NOMO-1 treated with DMSO at 0.1 percent for 48 hours (cell line): Measurements from ENCODE around the gene RAB23.

Experiments
- DNase-seq: peaks from one replicate; lab custom pipeline; 2025; ENCODE audit not compliant: unreplicated experiment; lab: John Stamatoyannopoulos, UW

Gene RAB23

GRCh38 chr6:57183336-57183735, 38.8 kb downstream of the RAB23 start:
- no peak for DNase-seq

DNA sequence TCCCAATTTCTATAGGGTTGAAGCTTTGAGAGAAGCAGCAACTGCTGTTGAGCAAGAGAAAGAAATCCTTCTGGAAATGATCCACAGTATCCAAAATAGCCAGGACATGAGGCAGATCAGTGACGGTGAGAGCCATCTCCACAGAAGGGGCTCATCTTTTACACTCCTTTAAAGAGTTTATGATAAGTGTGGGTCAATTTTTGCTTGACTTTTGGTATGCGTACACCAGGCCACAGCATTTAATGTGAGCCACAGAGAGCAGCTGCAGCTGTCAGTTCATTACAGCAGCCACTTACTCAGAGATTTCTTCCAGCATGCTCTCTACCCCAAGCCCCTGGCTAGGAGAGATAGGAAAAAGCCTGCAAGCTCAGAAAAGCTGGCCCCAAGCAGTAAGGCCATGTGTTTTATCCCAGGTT, 40.1 kb downstream of the RAB23 start:
- no peak for DNase-seq

DNA sequence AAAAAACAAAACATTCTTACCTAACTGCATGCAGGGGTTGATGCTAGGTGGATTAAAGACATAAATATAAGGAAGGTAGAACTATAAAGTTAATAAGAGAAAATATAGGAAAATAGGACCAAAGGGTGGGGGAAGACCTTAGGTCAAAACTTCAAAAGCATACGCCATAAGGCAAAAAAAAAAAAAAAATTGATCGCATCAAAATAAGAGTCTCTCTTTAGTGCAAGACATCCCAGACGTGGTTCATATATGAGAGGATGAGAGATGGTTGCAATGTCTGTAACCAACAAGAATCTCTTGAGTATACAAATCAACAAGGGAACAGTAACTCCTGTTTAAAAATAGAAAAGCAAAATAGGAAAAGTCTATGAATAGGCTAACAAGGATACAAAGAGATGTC, 41.5 kb downstream of the RAB23 start:
- DNase-seq = no peak

DNA sequence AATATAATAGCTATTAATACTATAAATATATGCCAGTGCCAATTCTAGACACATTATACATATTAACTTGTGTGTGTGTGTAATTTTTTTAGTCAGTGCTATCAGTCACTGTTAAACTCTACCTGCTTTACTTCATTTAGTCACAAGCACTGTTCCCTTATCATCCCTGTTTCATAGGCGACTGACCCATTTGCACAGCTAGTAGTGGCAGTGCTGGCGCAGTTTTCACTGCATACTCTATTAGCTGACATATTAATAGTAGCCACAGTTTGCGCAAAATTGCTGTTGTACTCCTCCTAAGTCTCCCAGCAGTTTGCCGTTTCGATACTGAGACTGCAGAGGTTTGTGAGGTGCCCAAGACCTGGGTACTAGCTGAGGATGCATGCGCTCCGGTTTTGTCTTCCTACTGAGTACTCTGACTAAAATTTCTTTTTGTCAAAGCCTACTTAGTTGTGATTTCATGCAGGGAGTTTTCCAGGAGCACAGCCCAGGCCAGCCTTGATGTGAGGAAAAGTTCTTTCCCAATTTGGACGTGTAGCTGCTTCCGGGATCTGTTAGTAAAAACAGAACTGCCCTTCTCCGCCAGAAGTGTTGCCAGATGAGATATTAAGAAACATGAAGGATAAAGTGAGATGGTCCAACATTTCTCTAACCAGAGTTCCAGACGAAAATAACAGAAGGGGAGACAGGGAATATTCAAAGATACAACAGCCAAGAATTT, 44.4 kb downstream of the RAB23 start:
- no peak for DNase-seq

- no peak for DNase-seq
Observed at GRCh38 chr6:57174511-57174907, 47.6 kb downstream of the RAB23 start.

- no peak for DNase-seq
Observed at GRCh38 chr6:57173886-57174510, 48.1 kb downstream of the RAB23 start.

- peak; percentile 5 for DNase-seq
Observed at GRCh38 chr6:57173056-57173885, 48.8 kb downstream of the RAB23 start.

GRCh38 chr6:57172136-57173055, 49.7 kb downstream of the RAB23 start, which contains the start of gene BAG2:
TSS of gene BAG2 (plus strand) at chr6:57172326. CDS start at chr6:57172698, 372 bp downstream.
- peak; percentile 74 for DNase-seq

DNA sequence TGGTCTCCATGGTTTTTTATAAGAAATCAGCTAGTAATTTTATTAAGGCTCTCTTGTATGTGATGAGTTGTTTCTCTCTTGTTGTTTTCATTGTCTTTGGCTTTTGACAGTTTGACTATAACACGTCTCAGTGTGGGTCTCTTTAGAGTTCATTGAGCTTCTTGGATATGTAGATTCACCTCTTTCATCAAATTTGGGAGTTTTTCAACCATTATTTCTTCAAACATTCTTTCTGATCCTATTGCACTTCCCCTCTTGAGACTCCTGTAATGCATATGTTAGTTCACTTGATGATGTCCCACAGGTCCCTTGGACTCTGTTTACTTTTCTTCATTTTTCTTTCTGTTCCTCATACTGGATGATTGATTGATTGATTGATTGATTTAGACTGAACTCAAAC, 57.0 kb downstream of the RAB23 start:
- DNase-seq = no peak

- no peak for DNase-seq
Observed at GRCh38 chr6:57163956-57164355, 58.2 kb downstream of the RAB23 start.

DNA sequence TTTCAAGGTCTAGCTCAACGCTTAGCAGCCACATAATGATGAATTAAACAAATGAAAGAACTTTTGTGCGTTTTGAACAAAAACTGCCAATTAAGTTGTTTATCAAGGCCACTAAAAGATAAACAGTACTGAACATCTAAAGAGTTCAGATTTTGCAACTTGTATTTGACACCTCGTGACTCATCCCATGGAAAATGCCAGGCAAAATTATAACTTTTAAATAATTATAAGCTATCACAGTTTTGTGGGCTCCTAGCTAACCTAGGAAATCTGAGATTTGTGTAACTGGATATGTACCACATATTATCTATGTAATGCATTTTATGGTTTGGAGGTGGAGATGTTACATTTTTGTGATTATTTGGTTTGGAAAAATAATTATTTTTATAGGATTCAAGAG, 59.6 kb downstream of the RAB23 start:
- no peak for DNase-seq

DNA sequence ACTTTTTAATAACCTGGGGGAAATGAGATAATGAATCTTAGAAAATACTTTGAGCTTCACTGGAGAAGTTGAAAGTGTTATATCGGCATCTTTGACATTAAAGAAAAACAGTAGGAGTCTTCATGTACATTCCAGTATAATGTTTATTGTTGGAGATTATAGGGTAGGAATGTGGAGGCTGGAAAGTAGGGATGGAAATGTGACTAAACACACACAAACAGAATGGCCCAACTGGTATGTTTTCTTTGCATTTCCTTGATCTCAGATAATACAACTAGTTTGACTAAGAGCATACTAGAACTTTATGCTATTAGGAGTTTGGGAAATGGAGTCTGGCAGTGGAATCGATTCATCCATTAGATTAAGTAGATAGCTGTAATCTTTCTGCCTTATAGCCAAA, 60.1 kb downstream of the RAB23 start:
- no peak for DNase-seq

DNA sequence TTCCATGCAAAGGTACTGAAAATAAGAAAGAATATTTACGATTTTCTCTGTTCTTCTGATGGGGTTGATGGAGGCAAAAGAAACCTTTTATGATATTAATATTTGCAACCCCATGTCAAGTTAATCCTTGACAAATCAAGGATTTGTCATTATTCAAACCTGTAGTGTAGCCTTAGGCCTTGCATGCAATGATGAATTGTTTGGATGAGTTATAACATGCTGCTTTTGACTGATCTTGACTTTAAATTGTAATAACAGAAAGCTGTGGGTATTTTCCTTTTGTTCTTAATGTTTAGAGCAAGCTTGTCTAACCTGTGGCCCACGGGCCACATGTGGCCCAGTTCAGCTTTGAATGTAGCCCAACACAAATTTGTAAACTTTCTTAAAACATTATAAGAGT, 63.0 kb downstream of the RAB23 start:
- no peak for DNase-seq

GRCh38 chr6:57158658-57159057, 63.4 kb downstream of the RAB23 start:
- no peak for DNase-seq

DNA sequence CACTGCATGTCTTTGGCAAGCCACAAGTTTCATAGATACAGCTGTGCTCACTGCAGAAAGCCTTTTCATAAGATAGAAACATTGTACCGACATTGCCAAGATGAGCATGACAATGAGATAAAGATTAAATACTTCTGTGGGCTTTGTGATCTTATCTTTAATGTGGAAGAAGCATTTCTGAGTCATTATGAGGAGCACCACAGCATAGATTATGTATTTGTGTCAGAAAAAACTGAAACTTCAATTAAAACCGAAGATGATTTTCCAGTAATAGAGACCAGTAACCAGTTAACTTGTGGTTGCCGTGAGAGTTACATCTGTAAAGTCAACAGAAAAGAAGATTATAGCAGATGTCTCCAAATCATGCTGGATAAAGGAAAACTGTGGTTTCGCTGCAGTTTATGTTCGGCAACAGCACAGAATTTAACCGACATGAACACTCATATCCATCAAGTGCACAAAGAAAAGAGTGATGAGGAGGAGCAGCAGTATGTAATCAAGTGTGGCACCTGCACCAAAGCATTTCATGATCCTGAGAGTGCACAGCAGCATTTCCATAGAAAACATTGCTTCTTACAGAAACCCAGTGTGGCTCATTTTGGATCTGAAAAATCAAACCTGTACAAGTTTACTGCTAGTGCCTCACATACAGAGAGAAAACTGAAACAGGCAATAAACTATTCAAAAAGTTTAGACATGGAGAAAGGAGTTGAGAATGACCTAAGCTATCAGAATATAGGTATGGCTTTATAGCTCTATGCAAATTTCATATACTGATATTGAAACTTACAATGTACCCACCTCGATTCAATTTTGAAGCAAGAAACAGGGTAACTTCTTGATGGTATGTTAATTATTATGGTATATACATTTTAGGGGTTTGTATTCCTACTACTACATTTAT, 73.9 kb downstream of the RAB23 start:
- DNase-seq = no peak

DNA sequence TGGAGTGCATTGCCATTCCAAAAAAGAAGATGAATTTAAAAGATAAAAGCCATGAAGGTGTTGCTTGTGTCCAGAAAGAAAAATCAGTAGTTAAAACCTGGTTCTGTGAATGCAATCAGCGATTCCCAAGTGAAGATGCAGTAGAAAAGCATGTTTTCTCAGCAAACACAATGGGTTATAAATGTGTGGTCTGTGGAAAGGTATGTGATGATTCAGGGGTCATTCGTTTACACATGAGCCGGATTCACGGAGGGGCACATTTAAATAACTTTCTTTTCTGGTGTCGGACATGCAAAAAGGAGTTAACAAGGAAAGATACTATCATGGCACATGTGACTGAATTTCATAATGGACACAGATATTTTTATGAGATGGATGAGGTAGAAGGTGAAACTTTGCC, 74.7 kb downstream of the RAB23 start:
- no peak for DNase-seq

GRCh38 chr6:57143690-57144089, 78.4 kb downstream of the RAB23 start:
- no peak for DNase-seq

DNA sequence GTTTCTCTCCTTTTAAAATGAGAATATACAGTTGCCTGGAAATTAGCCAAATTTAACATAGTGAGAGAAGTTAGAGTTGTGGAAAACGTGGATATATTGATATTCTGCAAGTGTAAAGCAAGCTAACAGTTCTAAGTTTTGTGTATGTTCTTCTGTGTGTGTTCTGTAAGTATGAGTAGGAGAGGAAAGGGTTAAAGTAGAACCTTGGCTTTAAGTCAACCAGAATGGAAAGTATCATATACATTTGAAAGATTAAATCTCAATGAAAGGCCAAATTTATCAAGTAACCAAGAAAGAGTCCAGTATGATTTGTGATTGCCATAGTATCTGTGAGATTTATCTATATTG, 80.0 kb downstream of the RAB23 start:
- DNase-seq = no peak

GRCh38 chr6:57141451-57142177, 80.5 kb downstream of the RAB23 start:
- DNase-seq = no peak
